Muscle layer of colon (tissue), 2 donors: ENCODE measurements around the gene TECRL.

Experiments used
- H3K27ac ChIP-seq: one replicate; pipeline ENCODE4 v1.7.0; 2013; ENCODE audit warnings: low read depth, mild to moderate bottlenecking, low read length, moderate library complexity
- H3K27me3 ChIP-seq, 2 donors: one replicate each; pipeline ENCODE4 v1.7.0; 2013; ENCODE audit warnings: low read length in 2 of 2, mild to moderate bottlenecking in 2 of 2; ENCODE audit not compliant: insufficient read depth in 2 of 2, control insufficient read depth in 1 of 2
- H3K36me3 ChIP-seq: one replicate; pipeline ENCODE4 v1.7.0; 2013; ENCODE audit warnings: mild to moderate bottlenecking, low read length; ENCODE audit not compliant: insufficient read depth
- H3K4me1 ChIP-seq: one replicate; pipeline ENCODE4 v1.7.0; 2013; ENCODE audit warnings: mild to moderate bottlenecking, low read length; ENCODE audit not compliant: insufficient read depth
- H3K4me3 ChIP-seq, 2 donors: one replicate each; pipeline ENCODE4 v1.7.0; 2013; ENCODE audit warnings: low read length in 2 of 2, low read depth in 1 of 2, mild to moderate bottlenecking in 1 of 2, moderate library complexity in 1 of 2
- H3K9ac ChIP-seq: one replicate; pipeline ENCODE4 v1.7.0; 2013; ENCODE audit warnings: low read length
- H3K9me3 ChIP-seq: one replicate; pipeline ENCODE4 v1.7.0; 2013; ENCODE audit warnings: mild to moderate bottlenecking, low read length
- donor health status: abdominal sarcoma.
- donor health status: Adenocarcinoma of cecum.

The TECRL gene

GRCh38 chr4:64326507-64326906 lies 82.7 kb downstream of the TECRL start:
- Histone ChIP-seq H3K4me3 (no peak overlapping the region), H3K9me3 (no peaks in the 10 kb centered on the region), H3K4me1 (no peaks in the 10 kb centered on the region), H3K27ac (no peak overlapping the region), H3K36me3 (no peaks in the 10 kb centered on the region), H3K27me3 (no peaks in the 10 kb centered on the region), H3K9ac (no peak overlapping the region)

GRCh38 chr4:64306255-64306565 lies 103.0 kb downstream of the TECRL start:
- Histone ChIP-seq H3K36me3 (no peaks in the 10 kb centered on the region), H3K27me3 (no peaks in the 10 kb centered on the region), H3K27ac (no peak overlapping the region), H3K9me3 (no peaks in the 10 kb centered on the region), H3K9ac (no peak overlapping the region), H3K4me3 (no peak overlapping the region), H3K4me1 (no peaks in the 10 kb centered on the region)

GRCh38 chr4:64305565-64306254 lies 103.5 kb downstream of the TECRL start:
- Histone ChIP-seq H3K27ac (no peak overlapping the region), H3K4me1 (no peaks in the 10 kb centered on the region), H3K9me3 (no peaks in the 10 kb centered on the region), H3K9ac (no peak overlapping the region), H3K27me3 (no peaks in the 10 kb centered on the region), H3K4me3 (no peak overlapping the region), H3K36me3 (no peaks in the 10 kb centered on the region)

GRCh38 chr4:64272432-64272831 lies 136.8 kb downstream of the TECRL start:
- Histone ChIP-seq H3K27me3 (no peaks in the 10 kb centered on the region), H3K4me3 (no peak overlapping the region), H3K4me1 (no peaks in the 10 kb centered on the region), H3K36me3 (no peaks in the 10 kb centered on the region), H3K9me3 (no peaks in the 10 kb centered on the region), H3K27ac (no peak overlapping the region), H3K9ac (no peak overlapping the region)

DNA sequence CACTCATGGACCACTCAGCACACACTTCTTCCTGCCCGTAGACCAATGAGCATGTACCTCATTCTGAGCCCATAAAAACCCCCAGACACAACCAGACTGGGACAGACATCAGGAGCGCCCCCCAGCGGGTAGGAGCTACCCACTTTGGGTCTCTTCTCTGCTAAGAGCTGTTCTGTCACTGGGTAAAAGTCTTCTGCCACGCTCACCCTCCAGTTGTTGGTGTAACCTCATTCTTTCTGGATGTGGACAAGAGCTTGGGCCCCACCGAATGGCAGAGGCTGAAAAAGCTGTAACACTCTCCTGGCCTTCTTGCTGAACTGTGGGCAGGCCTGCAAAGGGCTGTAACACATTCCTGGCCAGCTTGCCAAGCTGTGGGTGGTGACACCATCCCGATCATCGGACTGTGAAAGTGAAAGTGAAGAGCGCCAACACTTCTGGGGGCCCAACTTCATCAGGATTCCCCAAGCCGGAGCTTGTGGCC lies 137.6 kb downstream of the TECRL start:
- Histone ChIP-seq H3K9ac (no peak overlapping the region), H3K27ac (no peak overlapping the region), H3K9me3 (no peaks in the 10 kb centered on the region), H3K36me3 (no peaks in the 10 kb centered on the region), H3K4me3 (no peak overlapping the region), H3K4me1 (no peaks in the 10 kb centered on the region), H3K27me3 (no peaks in the 10 kb centered on the region)

DNA sequence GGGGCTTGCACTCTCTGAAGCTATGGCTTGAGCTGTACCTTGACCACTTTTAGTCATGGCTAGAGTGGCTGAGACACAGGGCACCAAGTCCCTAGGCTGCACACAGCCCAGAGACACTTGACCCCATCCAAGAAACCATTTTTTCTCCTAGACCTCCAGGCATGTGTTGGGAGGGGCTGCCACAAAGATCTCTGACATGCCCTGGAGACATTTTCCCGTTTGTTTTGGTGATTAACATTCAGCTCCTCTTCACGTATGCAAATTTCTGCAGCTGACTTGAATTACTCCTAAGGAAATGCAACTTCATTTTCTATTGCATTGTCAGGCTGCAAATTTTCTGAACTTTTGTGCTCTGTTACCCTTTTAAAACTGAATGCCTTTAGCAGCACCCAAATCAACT lies 142.6 kb downstream of the TECRL start:
- H3K36me3 ChIP-seq: no peaks in the 10 kb centered on the region
- no peak overlapping the region for H3K4me3 ChIP-seq
- no peaks in the 10 kb centered on the region for H3K27me3 ChIP-seq
- H3K9ac ChIP-seq: no peak overlapping the region
- no peaks in the 10 kb centered on the region for H3K9me3 ChIP-seq
- H3K27ac ChIP-seq: no peak overlapping the region
- no peaks in the 10 kb centered on the region for H3K4me1 ChIP-seq

GRCh38 chr4:64266263-64266662 lies 143.0 kb downstream of the TECRL start:
- H3K27ac ChIP-seq: no peak overlapping the region
- no peaks in the 10 kb centered on the region for H3K4me1 ChIP-seq
- H3K9me3 ChIP-seq: no peaks in the 10 kb centered on the region
- no peak overlapping the region for H3K9ac ChIP-seq
- no peaks in the 10 kb centered on the region for H3K27me3 ChIP-seq
- no peak overlapping the region for H3K4me3 ChIP-seq
- no peaks in the 10 kb centered on the region for H3K36me3 ChIP-seq

DNA sequence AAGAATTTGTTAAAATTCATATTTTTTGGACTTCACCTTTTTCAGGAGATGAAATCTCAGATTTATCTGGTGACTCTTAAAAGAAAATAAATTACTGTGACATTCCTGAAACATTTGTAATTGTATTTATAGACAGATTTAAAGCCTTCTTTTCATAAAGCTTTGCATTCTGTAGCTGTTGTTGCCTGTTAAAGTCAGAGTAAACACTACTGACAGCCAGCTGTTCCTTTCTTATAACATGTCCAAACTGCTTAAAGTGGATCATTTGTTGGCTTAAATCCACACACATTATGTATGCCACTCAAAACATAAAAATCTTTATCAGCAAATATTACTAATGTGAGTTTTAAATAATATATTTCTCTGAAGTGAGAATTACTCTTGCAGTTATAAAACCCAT lies 157.5 kb downstream of the TECRL start:
- H3K9me3 ChIP-seq: no peaks in the 10 kb centered on the region
- no peaks in the 10 kb centered on the region for H3K4me1 ChIP-seq
- H3K36me3 ChIP-seq: no peaks in the 10 kb centered on the region
- H3K4me3 ChIP-seq: no peak overlapping the region
- no peak overlapping the region for H3K9ac ChIP-seq
- no peaks in the 10 kb centered on the region for H3K27me3 ChIP-seq
- no peak overlapping the region for H3K27ac ChIP-seq

GRCh38 chr4:64250488-64250887 lies 158.8 kb downstream of the TECRL start:
- no peaks in the 10 kb centered on the region for H3K4me1 ChIP-seq
- H3K36me3 ChIP-seq: no peaks in the 10 kb centered on the region
- H3K27me3 ChIP-seq: no peaks in the 10 kb centered on the region
- H3K27ac ChIP-seq: no peak overlapping the region
- no peaks in the 10 kb centered on the region for H3K9me3 ChIP-seq
- H3K4me3 ChIP-seq: no peak overlapping the region
- no peak overlapping the region for H3K9ac ChIP-seq

- no peak overlapping the region for H3K27ac ChIP-seq
These were observed 159.2 kb downstream of the TECRL start for GRCh38 chr4:64250061-64250460.

GRCh38 chr4:64248186-64248585 lies 161.1 kb downstream of the TECRL start:
- H3K9ac ChIP-seq: no peak overlapping the region
- no peaks in the 10 kb centered on the region for H3K27me3 ChIP-seq
- H3K9me3 ChIP-seq: no peaks in the 10 kb centered on the region
- no peaks in the 10 kb centered on the region for H3K36me3 ChIP-seq
- no peaks in the 10 kb centered on the region for H3K4me1 ChIP-seq
- no peak overlapping the region for H3K27ac ChIP-seq
- H3K4me3 ChIP-seq: no peak overlapping the region

More at GRCh38 chr4:64250061-64250460, 159.2 kb downstream of the TECRL start:
- no peaks in the 10 kb centered on the region for H3K27me3 ChIP-seq
- no peak overlapping the region for H3K4me3 ChIP-seq
- H3K9me3 ChIP-seq: no peaks in the 10 kb centered on the region
- no peaks in the 10 kb centered on the region for H3K36me3 ChIP-seq
- no peak overlapping the region for H3K9ac ChIP-seq
- no peaks in the 10 kb centered on the region for H3K4me1 ChIP-seq

DNA sequence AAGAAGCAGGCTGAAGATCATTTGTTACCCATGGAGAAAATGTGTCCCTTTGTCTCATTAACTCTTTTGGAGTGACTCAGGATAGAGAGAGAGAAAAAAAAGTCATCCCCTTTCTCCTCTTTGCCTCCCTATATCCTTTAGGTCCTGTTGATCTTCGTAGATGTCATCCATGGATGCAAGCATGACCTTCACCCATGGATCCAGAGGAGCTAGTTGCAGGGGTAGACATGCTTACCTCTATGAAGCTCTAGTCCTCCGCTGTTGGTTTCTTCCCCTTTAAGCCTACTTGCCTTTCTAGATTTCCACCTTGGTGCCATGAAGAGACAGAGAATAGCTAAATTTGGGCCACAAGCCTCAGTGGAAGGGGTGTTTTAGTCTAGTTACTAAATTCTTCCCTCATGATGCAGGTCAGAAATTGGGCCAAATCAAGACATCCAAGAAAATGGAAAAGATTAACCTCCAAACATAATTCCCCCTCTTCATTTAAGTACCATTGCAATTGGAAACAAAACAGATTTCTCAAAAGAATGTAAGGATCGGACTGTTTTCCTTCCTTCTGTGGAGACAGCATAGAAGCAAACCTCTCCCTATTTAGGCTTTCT lies 178.4 kb downstream of the TECRL start:
- Histone ChIP-seq H3K36me3 (no peaks in the 10 kb centered on the region), H3K4me3 (peak overlapping the region in 1 of 2 donors; percentile 33), H3K9me3 (peaks cover 11% of the 10 kb centered on the region), H3K4me1 (no peaks in the 10 kb centered on the region), H3K27me3 (no peaks in the 10 kb centered on the region), H3K9ac (no peak overlapping the region), H3K27ac (no peak overlapping the region)
